Suppressor macrophage treated with lipopolysaccharide for 1 hour (primary cell): ENCODE measurements around the gene LIM2.
A peak's percentile ranks its signal among the peaks of the same experiment; 100 is the strongest.

ENCODE experiments used
- DNase-seq, 3 donors: peaks; one replicate each; pipeline ENCODE4 v3.0.0-alpha.2; 2020 to 2022

LIM2 gene

GRCh38 chr19:51394050-51394836 is 6.5 kb upstream of the LIM2 start:
- DNase-seq, result peak; percentile 95 to 99 (median 98)

- peak; percentile 58 to 80 (median 78) for DNase-seq
Measured at GRCh38 chr19:51392701-51393100, 4.9 kb upstream of the LIM2 start.

GRCh38 chr19:51391073-51391611 is 3.4 kb upstream of the LIM2 start:
- no peak for DNase-seq

- DNase-seq, result peak in 1 of 3 donors; percentile 9
Measured at GRCh38 chr19:51389143-51389542, 1.4 kb upstream of the LIM2 start.

GRCh38 chr19:51386882-51387520 is 773 bp downstream of the LIM2 start:
- peak in 1 of 3 donors; percentile 12 for DNase-seq

GRCh38 chr19:51382004-51382403 is 5.8 kb downstream of the LIM2 start:
- peak in 1 of 3 donors; percentile 12 for DNase-seq

GRCh38 chr19:51380379-51380778 is 7.4 kb downstream of the LIM2 start:
- peak in 1 of 3 donors; percentile 5 for DNase-seq

- no peak for DNase-seq
Measured at GRCh38 chr19:51377422-51377821, 10.4 kb downstream of the LIM2 start.

- peak; percentile 28 to 65 (median 53) for DNase-seq
Measured at GRCh38 chr19:51375504-51376221, 12.1 kb downstream of the LIM2 start.

- peak; percentile 27 to 40 (median 32) for DNase-seq
Measured at GRCh38 chr19:51372649-51373504, 14.9 kb downstream of the LIM2 start, which contains the start of gene NKG7. Gene NKG7, minus strand, starts transcription at chr19:51372654. Its CDS starts 119 bp downstream, at chr19:51372535.

- no peak for DNase-seq
Measured at GRCh38 chr19:51372021-51372648, 15.6 kb downstream of the LIM2 start.

GRCh38 chr19:51371186-51371690 is 16.5 kb downstream of the LIM2 start:
- DNase-seq, result no peak

- no peak for DNase-seq
Measured at GRCh38 chr19:51370230-51370629, 17.5 kb downstream of the LIM2 start.

GRCh38 chr19:51368366-51369282 is 19.1 kb downstream of the LIM2 start, which contains the start of gene CLDND2:
Gene CLDND2, minus strand, starts transcription at chr19:51369003. Its CDS starts 426 bp downstream, at chr19:51368577.
- DNase-seq, result no peak

GRCh38 chr19:51367565-51368365 is 20.0 kb downstream of the LIM2 start:
- peak; percentile 95 to 98 (median 97) for DNase-seq

- DNase-seq, result no peak
Measured at GRCh38 chr19:51367255-51367564, 20.6 kb downstream of the LIM2 start.

- DNase-seq, result peak; percentile 97 to 98 (median 98)
Measured at GRCh38 chr19:51366389-51367254, 21.2 kb downstream of the LIM2 start.

- DNase-seq, result no peak
Measured at GRCh38 chr19:51365965-51366388, 21.8 kb downstream of the LIM2 start, which contains the start of gene ETFB. Gene ETFB, minus strand, starts transcription at chr19:51366388. Its CDS starts 62 bp downstream, at chr19:51366326.
